ENCODE measurements around the gene LRIT3. TPM values are rescaled to one million over a fixed set of nuclear protein-coding genes. Genes with fewer than 3 reads are reported as not detected.

The LRIT3 gene
- total RNA-seq, 1 experiment from 2014 or later, result not detected

DNA sequence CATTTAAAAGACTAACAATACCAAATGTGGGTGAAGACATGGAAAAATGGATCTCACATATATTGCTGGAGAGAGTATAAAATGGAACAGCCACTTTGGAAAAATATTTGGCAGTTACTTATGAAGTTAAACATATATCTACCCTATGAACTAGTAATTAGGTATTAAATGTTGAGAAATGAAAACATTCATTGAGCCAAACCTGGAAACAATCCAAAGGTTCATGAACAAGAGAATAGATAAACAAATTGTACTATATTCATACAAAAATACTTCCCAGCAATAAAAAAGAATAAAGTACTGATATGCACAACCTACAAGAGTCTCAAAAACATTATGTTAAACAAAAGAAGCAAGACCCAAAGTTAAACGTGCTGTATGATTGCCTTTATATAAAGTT lies 60.8 kb downstream of the LRIT3 start:
- DNase-seq (ENCODE audit: low read depth), result no peak

DNA sequence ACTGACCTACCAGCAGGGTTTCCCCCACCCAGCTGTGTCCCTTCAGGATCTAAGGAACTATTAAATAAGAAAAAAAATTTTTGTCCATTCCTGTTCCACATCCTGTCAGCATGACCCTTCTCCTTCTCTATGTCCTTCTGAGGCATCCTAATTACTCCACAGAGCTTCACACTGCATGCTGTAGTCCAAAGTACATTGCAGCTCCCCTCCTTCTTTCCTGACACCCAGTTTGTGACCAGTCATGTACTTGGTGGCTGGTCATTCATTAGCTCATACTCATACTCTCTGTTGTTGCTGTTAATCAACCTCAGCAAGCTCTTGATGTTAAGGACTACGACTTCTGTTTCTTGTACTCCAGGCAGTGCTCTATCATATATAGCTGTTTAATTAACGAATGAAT lies 62.3 kb downstream of the LRIT3 start:
- no peak for DNase-seq (ENCODE audit: low read depth)

DNA sequence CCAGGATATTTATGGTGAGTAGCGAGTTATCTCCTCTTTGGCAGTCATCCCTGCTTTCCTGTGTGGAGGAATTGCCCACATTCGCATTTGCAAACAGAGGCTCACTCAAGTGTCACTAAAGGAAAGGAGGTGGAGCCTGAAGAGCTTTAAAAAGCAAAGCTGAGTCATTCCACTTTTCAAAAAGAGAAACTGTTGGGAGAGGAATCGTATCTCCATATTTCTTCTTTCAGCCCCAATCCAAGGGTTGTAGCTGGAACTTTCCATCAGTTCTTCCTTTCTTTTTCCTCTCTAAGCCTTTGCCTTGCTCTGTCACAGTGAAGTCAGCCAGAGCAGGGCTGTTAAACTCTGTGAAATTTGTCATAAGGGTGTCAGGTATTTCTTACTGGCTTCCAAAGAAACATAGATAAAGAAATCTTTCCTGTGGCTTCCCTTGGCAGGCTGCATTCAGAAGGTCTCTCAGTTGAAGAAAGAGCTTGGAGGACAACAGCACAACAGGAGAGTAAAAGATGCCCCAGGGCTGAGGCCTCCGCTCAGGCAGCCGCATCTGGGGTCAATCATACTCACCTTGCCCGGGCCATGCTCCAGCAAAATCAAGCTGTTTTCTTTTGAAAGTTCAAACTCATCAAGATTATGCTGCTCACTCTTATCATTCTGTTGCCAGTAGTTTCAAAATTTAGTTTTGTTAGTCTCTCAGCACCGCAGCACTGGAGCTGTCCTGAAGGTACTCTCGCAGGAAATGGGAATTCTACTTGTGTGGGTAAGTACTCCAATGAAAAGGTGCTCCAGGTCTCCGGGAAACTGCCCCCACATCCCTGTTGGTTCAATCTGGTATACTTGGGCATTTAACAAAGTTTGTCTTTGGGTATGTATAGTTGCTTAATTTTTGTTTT lies 65.0 kb downstream of the LRIT3 start, which contains the start of gene EGF:
Gene EGF (plus strand): TSS at position 178 of the 890 bp plus-strand sequence. CDS start 453 bp downstream, at position 631.
- peak; percentile 77 for DNase-seq (ENCODE audit: low read depth)

DNA sequence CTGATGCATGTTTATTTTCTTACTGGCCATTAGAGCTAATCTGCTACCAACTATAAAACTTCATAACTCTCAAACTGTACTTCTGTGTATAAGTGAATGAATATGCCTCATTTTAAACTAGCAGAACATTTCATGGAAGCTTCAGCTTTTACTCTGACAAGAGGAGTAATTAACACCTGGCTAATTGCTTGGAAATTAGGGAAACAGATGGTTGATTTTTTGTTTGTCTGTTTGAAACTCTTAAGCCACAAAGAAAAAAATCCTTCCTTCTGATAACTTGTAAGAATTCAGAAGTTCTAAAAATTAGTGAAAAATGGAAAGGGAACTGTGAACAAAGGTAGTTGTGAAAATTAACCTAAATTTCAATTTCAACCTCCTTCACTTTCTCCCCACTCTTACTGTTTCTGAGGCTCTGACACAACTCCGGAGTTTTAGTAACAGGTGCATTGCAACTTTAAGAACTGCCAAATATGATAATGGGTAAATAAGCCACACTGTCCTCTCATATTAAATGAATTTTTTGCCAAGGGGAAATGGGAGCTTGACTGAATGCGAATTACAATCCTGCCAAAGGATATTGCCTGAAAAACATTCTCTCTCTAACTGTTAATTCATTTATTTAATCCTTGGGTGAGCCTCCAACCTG lies 65.8 kb downstream of the LRIT3 start:
- no peak for DNase-seq (ENCODE audit: low read depth)

DNA sequence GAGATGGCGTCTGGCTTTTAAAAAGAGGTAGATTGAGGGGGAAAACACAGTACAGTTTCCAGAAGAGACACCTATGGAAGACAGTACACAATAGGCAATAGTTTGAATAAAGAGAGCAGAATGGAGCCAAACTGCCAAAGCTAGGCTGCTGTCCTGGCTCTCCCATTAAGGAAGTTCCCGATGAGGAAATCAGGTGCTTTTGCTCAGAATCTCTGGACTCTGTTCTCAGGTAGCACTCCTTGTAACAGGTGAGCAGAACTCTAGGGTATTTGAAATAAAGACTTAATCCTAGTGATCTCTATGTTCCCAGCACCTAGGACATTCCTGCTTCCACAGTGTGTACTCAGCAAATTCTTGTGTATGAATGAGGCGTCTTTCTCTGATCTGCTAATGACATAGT lies 66.4 kb downstream of the LRIT3 start:
- DNase-seq (ENCODE audit: low read depth), result no peak

DNA sequence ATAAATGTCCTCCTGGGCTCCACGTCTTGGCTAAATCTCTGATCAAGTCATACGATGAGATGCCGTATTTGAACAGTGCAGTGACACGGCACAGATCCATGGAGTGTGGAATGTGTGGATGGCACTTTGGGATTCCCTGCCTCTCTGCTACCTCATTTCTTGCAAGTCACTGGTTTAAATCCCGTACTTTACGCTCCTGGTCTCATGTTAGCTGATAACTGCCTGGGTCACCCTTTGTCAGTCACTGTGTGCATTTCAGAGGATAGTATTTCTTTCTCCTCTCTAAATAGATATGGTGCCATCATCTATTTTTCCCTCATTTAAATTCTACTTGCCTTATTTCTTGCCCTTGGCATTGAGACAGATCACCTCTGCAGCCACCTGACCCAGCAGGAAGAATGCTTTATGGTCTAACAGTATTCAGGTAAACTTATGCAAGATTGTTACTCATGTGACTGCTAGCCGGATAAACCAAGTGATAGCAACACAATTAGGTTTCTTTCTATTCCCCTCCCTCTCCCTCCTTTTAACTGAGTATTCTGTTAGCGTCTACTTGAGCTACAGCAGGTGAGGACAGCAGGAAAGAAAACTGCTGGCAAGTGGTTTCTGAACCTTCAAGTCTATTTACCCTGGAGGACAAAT lies 67.6 kb downstream of the LRIT3 start:
- DNase-seq (ENCODE audit: low read depth), result no peak

DNA sequence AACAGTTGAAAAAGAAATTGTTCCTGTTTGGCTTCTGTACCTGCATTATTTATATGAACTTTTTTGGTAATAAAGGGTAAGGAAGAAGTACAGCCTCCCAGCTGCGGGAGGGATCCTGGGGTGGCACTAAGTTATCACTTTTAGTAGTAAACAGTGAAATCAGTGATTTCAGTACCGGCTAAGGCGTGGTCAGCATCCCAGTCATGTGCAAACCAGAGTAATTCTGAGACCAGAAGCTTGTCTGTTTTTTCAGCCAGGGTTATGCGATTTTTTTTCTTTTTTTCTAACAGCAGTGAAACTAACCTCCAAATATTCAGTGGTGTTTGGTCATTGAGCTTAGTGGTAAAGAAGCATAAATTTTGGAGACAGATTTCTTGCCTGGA lies 68.1 kb downstream of the LRIT3 start:
- no peak for DNase-seq (ENCODE audit: low read depth)

DNA sequence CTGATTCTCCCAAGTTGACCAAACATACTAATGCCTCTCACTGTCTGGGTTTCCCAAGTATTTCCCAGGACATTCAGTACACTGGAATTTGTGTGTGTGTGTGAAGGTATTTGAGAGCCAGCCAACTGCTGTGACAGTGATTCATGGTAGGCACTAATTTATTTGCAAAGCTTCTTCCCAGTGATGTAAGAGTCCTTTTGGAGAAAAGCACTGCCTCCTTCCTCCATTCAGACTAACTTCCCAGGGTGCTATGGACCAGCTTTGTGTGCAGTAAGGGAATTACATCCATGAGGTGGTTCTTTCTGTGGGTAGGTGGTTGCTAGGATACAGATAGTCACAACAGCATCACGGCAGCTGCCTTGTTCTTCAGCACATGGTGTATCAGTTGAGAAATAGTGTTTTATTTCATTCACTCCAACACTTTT lies 73.5 kb downstream of the LRIT3 start:
- DNase-seq (ENCODE audit: low read depth), result peak; percentile 71

Other genes starting within 250 kb of the LRIT3 start
- gene CASP6, start 144.7 kb upstream of the LRIT3 start, total RNA-seq (2014; rRNA removed; shearing (Covaris generic)), result 36.6 and 37.5 TPM in 2 replicates
- gene PLA2G12A, start 118.0 kb upstream of the LRIT3 start, total RNA-seq (2014; rRNA removed; shearing (Covaris generic)), result 9.1 and 62.4 TPM in 2 replicates
- 1.1 and 1.6 TPM in 2 replicates for gene CFI, start 46.1 kb upstream of the LRIT3 start, total RNA-seq (2014; rRNA removed; shearing (Covaris generic))
- 6.7 and 7.8 TPM in 2 replicates for gene GAR1, start 32.3 kb upstream of the LRIT3 start, total RNA-seq (2014; rRNA removed; shearing (Covaris generic))
- gene RRH, start 20.1 kb upstream of the LRIT3 start, total RNA-seq (2014; rRNA removed; shearing (Covaris generic)), result not detected in 2 replicates
- 1.9 and 4.2 TPM in 2 replicates for gene EGF, start 64.8 kb downstream of the LRIT3 start, total RNA-seq (2014; rRNA removed; shearing (Covaris generic))